ENCODE data around the gene REEP1. TPM values are rescaled to one million over a fixed set of nuclear protein-coding genes. Genes with fewer than 3 reads are reported as not detected.
A peak's percentile ranks its signal among the peaks of the same experiment; 100 is the strongest.

REEP1 gene
- total and polyA plus RNA-seq, 9 of the 15 experiments (the other 6 are each of a cell fraction or from before 2014, with no cell fraction given): 0.11 to 0.67 (median 0.13) TPM

DNA sequence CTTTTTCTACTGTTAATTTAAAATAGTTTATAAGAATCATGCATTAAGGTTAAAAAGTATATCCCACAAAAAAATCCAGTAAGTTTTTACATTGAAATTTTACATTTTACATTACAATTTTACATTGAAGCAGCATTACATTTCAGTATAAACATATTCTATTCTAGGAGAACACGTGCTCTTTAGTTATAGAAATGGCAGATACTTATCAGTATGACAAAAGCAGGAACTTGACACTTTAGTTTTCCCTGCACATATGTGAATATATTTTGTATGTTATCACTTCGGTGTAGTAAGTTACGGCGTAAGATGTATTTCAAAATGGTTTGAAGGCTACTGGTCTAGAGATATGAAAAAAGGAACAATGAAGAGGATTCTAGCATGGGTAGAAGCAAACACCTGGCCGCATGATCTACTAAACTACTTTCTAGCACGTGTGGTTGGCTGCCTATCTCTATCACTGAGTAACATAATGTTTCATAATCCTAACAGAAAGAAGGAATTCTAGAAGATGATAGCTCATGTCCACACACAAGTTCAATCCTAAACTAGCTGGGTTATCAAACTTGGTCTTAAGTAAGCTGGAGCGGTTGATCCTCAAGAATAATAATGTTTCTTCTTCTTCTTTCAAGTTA, 147.5 kb downstream of the REEP1 start (continued):
- TF ChIP-seq, protein P1, sequence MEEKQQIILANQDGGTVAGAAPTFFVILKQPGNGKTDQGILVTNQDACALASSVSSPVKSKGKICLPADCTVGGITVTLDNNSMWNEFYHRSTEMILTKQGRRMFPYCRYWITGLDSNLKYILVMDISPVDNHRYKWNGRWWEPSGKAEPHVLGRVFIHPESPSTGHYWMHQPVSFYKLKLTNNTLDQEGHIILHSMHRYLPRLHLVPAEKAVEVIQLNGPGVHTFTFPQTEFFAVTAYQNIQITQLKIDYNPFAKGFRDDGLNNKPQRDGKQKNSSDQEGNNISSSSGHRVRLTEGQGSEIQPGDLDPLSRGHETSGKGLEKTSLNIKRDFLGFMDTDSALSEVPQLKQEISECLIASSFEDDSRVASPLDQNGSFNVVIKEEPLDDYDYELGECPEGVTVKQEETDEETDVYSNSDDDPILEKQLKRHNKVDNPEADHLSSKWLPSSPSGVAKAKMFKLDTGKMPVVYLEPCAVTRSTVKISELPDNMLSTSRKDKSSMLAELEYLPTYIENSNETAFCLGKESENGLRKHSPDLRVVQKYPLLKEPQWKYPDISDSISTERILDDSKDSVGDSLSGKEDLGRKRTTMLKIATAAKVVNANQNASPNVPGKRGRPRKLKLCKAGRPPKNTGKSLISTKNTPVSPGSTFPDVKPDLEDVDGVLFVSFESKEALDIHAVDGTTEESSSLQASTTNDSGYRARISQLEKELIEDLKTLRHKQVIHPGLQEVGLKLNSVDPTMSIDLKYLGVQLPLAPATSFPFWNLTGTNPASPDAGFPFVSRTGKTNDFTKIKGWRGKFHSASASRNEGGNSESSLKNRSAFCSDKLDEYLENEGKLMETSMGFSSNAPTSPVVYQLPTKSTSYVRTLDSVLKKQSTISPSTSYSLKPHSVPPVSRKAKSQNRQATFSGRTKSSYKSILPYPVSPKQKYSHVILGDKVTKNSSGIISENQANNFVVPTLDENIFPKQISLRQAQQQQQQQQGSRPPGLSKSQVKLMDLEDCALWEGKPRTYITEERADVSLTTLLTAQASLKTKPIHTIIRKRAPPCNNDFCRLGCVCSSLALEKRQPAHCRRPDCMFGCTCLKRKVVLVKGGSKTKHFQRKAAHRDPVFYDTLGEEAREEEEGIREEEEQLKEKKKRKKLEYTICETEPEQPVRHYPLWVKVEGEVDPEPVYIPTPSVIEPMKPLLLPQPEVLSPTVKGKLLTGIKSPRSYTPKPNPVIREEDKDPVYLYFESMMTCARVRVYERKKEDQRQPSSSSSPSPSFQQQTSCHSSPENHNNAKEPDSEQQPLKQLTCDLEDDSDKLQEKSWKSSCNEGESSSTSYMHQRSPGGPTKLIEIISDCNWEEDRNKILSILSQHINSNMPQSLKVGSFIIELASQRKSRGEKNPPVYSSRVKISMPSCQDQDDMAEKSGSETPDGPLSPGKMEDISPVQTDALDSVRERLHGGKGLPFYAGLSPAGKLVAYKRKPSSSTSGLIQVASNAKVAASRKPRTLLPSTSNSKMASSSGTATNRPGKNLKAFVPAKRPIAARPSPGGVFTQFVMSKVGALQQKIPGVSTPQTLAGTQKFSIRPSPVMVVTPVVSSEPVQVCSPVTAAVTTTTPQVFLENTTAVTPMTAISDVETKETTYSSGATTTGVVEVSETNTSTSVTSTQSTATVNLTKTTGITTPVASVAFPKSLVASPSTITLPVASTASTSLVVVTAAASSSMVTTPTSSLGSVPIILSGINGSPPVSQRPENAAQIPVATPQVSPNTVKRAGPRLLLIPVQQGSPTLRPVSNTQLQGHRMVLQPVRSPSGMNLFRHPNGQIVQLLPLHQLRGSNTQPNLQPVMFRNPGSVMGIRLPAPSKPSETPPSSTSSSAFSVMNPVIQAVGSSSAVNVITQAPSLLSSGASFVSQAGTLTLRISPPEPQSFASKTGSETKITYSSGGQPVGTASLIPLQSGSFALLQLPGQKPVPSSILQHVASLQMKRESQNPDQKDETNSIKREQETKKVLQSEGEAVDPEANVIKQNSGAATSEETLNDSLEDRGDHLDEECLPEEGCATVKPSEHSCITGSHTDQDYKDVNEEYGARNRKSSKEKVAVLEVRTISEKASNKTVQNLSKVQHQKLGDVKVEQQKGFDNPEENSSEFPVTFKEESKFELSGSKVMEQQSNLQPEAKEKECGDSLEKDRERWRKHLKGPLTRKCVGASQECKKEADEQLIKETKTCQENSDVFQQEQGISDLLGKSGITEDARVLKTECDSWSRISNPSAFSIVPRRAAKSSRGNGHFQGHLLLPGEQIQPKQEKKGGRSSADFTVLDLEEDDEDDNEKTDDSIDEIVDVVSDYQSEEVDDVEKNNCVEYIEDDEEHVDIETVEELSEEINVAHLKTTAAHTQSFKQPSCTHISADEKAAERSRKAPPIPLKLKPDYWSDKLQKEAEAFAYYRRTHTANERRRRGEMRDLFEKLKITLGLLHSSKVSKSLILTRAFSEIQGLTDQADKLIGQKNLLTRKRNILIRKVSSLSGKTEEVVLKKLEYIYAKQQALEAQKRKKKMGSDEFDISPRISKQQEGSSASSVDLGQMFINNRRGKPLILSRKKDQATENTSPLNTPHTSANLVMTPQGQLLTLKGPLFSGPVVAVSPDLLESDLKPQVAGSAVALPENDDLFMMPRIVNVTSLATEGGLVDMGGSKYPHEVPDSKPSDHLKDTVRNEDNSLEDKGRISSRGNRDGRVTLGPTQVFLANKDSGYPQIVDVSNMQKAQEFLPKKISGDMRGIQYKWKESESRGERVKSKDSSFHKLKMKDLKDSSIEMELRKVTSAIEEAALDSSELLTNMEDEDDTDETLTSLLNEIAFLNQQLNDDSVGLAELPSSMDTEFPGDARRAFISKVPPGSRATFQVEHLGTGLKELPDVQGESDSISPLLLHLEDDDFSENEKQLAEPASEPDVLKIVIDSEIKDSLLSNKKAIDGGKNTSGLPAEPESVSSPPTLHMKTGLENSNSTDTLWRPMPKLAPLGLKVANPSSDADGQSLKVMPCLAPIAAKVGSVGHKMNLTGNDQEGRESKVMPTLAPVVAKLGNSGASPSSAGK (IDR thresholded peaks at IDR 0.05): peak; percentile 50
- TF ChIP-seq TAL1 (IDR thresholded peaks at IDR 0.05): peak; percentile 6; the same call in 1 of the 2 replicates
- TF ChIP-seq SMAD4 (CRISPR knock-in tag; conservative IDR thresholded peaks at IDR 0.05): no peak
- no peak for TF ChIP-seq ZNF57 (CRISPR knock-in tag; IDR thresholded peaks at IDR 0.05)
- no peak for TF ChIP-seq ZNF239 (CRISPR knock-in tag; IDR thresholded peaks at IDR 0.05)
- peak in 1 of 2 experiments; percentile 26; a peak in 1 of 4 replicates for TF ChIP-seq NRF1 (conservative IDR thresholded peaks at IDR 0.05 in 1 of 2, IDR thresholded peaks at IDR 0.05 in 1 of 2)
- no peak for TF ChIP-seq TBL1XR1 (IDR thresholded peaks at IDR 0.05; ENCODE audit: low read length in 2 of 2)
- TF ChIP-seq CREB1 (IDR thresholded peaks at IDR 0.05): no peak
- TF ChIP-seq CREB1 (CRISPR knock-in tag; IDR thresholded peaks at IDR 0.05): no peak
- TF ChIP-seq RBFOX2 (IDR thresholded peaks at IDR 0.05; ENCODE audit: low read depth, low read length): no peak
- TF ChIP-seq, protein P2, sequence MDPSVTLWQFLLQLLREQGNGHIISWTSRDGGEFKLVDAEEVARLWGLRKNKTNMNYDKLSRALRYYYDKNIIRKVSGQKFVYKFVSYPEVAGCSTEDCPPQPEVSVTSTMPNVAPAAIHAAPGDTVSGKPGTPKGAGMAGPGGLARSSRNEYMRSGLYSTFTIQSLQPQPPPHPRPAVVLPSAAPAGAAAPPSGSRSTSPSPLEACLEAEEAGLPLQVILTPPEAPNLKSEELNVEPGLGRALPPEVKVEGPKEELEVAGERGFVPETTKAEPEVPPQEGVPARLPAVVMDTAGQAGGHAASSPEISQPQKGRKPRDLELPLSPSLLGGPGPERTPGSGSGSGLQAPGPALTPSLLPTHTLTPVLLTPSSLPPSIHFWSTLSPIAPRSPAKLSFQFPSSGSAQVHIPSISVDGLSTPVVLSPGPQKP (CRISPR knock-in tag; IDR thresholded peaks at IDR 0.05): no peak
- TF ChIP-seq SMARCA5 (IDR thresholded peaks at IDR 0.05): no peak
- no peak for TF ChIP-seq MECOM (CRISPR knock-in tag; IDR thresholded peaks at IDR 0.05)
- TF ChIP-seq CSDE1 (IDR thresholded peaks at IDR 0.05): 0 out of 4 replicates have a peak, but pooled peaks of 1 of the 2 experiments have one; percentile 35
- no peak for TF ChIP-seq ETV6 (IDR thresholded peaks at IDR 0.05; ENCODE audit: borderline replicate concordance in 1 of 2, low read depth in 2 of 2, low read length in 1 of 2)
- TF ChIP-seq ETV6 (CRISPR knock-in tag; IDR thresholded peaks at IDR 0.05; ENCODE audit: borderline replicate concordance): no peak
- TF ChIP-seq EGR1 (conservative IDR thresholded peaks at IDR 0.05): no peak
- no peak for TF ChIP-seq ESRRA (IDR thresholded peaks at IDR 0.05; ENCODE audit: borderline replicate concordance, low read depth)
